GM21723 (cell line): ENCODE data around the gene MXRA7.

Source experiments
- ATAC-seq: cut with Tn5 transposase; IDR thresholded peaks from one replicate; pipeline ENCODE4 v1.9.1; 2021; ENCODE audit warnings: mild to moderate bottlenecking, moderate library complexity; ENCODE audit not compliant: unreplicated experiment

Gene MXRA7

DNA sequence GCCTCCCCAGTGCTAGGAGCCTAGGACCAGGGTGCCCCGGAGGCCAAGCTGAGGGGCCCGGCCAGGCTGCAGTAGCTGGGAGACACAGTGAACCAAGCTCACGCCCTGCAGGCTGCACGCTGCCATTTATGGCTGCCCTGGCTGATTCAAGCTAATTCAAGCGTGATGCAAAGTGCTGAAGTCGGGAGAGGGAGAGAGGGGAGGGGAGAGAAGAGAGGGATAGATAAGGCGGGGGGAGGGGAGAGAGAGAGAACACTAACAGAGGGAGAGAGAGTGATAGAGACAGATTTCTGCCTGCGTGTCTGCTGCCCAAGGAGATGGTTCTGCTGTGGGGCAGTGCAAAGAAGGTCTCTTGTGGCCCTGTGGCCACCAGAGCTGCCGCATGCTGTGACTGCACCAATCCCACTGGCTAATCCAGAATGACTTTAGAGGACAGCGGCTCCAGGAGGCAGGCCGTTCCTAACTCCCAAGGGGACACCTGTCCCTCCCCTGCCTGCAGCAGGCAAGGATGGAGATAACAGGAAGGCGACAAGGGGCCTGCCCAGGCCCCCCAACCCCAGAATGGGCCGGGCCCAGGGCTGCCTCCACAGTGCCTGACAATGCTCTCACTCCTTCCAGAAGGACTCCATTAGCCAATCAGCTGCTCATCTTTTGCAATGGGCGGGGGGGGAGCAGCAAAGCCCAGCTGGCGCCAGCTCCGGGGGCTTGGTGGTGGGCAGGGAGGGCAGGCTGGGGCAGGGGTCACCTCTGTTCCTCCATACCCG, 12.9 kb downstream of the MXRA7 start:
- ATAC-seq, result no peak

- ATAC-seq, result no peak
Observed at GRCh38 chr17:76696763-76697701, 13.7 kb downstream of the MXRA7 start.

DNA sequence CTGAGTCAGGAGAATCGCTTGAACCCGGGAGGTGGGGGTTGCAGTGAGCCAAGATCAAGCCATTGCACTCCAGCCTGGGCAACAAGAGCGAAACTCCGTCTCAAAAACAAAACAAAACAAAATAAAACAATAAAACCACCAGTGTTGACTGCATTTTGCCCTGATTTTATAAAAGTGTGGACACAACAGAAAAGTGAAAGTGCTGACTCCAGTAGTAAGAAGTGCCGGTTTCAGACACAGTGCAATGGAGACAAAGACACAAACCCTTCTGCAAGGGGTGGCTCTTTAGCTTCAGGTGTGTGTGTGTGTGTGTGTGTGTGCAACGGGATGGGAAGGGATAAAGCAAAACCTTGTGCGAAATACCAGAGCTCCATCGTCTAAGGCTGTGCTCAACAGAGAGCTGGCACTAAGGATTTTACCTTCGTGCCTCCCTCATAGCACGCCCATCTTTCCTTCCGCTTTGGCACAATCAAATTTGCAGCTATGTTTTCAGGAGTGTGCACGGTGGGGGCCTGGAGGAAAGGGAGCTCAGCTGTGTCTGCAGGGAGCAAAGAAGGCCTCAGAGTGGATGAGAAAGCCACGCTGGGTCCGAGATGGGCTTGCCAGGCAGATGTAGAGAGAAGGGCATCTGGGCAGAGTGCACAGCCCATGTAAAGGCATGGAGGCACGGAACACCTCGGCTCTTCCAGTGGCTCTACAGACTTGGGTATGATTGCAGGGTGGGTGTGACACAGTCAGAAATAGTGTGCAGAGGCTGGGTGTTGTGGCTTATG, 15.5 kb downstream of the MXRA7 start:
- no peak for ATAC-seq

DNA sequence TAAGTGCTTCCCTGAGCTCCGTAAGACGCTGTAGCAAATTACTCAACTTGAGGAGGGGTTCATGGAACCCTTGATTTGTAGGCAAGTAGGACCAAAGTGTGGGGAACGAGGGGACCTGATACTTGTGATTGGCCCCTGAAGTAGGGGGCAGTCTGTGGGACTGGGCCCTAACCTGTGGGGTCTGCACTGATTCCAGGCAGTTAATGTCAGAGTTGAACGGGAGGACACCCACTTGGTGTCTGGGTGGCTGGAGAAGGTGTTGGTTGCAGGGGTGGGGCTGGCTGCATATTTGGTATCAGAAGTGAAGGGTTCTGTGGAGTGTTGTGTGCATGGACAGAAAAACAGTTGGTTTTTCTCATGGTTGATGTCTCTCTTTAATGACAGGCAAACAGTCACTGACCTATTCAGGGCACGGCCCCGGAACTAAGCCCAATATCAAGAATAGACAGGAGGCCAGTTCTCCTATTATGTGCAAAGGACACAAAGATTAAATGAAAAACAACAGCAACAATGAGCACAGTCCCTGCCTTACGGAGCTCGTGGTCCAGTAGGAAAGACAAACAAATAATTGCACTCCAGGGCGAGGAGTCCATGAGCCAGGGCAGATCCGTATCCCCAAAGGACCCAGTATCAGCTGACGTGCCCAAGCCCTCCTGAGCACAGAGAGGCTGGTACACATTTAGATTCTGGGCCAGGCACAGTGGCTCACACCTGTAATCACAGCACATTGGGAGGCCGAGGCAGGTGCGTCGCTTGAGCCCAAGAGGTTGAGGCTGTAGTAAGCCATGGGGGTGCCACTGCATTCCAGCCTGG, 19.2 kb downstream of the MXRA7 start:
- no peak for ATAC-seq

- ATAC-seq, result no peak
Observed at GRCh38 chr17:76690596-76691280, 20.0 kb downstream of the MXRA7 start.

DNA sequence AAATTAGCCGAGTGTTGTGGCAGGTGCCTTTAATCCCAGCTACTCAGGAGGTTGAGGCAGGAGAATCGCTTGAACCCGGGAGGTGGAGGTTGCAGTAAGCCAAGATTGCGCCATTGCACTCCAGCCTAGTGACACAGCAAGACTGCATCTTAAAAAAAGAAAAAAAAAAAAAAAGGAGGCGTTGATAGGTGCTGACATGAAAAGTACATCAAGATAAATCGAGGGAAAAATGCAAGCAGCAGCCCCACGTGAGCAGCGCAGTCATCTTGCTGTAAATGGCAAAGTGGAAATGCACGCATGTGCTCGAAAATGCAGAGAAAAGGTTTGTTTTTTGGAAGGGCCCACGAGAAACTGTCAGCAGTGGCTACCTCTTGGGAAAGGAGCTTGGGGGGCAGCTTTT, 20.9 kb downstream of the MXRA7 start:
- no peak for ATAC-seq

DNA sequence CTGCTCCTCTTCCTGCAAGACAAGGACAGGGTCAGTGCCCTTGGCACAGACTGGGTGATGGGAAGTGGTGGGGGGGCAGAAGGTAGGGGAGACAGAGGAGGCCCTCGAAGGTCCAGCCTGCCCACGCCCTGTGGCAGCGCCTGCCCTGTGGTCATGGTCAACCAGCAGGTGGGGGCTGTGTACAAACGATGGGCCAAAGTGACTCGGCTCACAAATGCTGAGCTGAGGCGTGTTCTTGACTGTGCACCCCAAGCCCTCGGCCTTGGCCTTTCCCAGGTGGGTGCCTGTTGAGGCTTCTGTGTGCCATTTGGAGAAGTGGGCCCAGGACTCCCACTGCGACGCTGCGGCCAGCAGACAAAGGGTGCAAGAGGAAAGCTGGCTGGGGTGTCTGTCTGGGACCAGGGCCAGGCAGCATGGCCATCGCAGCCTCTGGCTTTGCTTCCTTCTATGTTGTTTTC, 22.6 kb downstream of the MXRA7 start:
- no peak for ATAC-seq

- ATAC-seq, result no peak
Observed at GRCh38 chr17:76687298-76688164, 23.2 kb downstream of the MXRA7 start.

GRCh38 chr17:76686538-76687297, 24.0 kb downstream of the MXRA7 start:
- ATAC-seq, result no peak

- ATAC-seq, result no peak
Observed at GRCh38 chr17:76685846-76686245, 24.9 kb downstream of the MXRA7 start.

- no peak for ATAC-seq
Observed at GRCh38 chr17:76685366-76685765, 25.4 kb downstream of the MXRA7 start.

DNA sequence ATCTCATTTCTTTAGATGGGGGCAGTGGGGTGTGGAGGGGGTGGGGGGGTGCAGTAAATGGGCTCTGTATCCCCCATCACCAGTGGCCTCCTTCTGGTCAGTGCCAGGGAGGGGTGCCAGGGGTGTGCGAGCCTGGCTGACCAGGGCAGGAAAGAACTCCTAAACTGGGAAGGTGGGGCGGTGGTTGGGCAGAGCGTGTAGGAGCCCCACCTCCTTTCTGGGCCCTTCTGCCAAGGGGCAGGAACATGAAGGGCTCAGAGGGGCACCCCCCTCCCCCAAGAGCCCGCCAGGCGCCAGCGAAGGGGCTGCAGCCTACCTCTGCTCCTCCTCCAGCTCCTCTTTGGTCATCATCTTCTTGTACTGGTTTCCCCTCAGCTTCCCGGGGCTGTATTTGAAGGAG, 26.0 kb downstream of the MXRA7 start:
- no peak for ATAC-seq

- no peak for ATAC-seq
Observed at GRCh38 chr17:76683921-76684745, 26.6 kb downstream of the MXRA7 start.

DNA sequence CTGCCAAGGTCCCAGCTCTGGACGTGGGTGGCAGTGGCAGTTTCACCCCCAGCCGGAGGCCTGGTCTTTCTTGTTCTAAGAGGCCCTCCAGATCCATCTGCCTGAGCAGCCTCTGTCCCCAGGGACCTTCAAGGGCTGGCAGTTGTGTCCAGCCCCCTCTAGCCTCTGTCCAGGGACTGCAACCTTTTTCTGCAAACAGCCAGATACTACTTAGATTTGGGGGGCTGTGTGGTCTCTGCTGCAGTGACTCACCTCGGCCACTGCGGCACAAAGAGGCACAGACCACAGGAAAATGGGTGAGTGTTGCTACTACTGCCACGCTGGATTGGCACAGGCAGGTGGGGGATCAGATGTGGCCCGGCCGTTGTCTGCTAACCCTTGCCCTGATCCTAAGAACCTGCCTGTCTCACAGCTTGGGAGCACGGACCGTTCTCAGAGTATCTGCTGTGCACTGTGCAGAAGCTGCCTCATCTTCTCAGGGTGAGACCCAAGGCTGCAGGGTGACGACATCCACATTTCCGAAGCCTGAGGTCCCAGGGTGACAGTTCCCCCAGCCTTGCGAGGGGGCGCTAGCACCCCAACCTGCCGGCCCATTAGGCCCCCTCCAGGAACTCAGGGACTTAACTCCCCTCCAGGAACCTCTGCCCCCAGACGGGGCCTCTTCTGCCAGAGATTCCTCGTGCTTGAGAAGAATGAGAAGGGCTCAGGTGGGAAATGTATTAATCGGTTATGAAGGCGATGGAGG, 27.6 kb downstream of the MXRA7 start:
- ATAC-seq, result no peak

DNA sequence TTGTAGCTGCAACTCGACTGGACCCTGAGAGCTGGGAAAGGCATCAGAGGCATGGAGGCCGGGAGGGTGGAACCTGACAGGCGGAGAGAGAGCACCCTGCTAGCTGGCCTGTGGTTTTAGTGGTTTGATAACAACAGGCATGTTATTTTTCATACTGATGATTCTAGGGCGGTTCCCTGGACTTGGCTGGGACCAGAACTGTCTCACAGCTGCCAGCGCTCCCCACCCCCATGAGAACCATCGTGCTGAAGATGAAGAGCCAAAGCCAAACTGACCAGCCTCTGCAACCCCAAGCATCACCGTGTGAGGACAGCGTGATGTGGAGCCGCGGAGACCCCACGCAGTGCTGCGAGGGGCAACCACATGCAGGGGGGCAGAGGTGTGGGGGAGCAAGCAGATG, 28.5 kb downstream of the MXRA7 start:
- ATAC-seq, result no peak
